NCI-H510A (cell line): ENCODE data around the gene WDR88.
"Not testable (repeated sequence)": the region's sequence is repeated elsewhere in the genome, so short reads cannot be mapped to it uniquely, and the experiment has no call there.

Experiments used
- DNase-seq: peaks from one replicate; lab custom pipeline; 2025; lab: John Stamatoyannopoulos, UW

Gene WDR88

GRCh38 chr19:33171222-33171795, 39.4 kb downstream of the WDR88 start:
- DNase-seq = no peak

- no peak for DNase-seq
Measured at GRCh38 chr19:33171916-33172359, 40.0 kb downstream of the WDR88 start.

DNA sequence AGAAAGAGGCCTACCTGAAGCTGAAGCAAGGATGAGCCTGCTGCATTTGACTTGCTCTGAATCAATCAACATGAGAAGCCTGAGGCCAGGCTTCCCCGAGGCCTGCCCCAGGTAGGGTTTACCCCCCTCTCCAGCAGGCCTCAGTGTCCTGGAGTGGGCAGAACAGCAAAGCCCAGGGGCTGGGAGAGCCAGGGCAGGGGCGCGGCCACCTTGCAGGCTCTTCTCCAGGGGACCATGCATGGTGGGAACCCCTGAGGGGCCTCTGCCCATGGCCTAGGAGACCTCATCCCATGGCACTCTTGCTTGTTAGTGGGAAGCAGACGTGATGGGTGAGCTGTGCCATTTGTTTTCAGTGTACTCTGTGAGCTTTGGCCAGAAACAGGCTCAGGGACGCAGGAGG, 42.3 kb downstream of the WDR88 start:
- DNase-seq = no peak

DNA sequence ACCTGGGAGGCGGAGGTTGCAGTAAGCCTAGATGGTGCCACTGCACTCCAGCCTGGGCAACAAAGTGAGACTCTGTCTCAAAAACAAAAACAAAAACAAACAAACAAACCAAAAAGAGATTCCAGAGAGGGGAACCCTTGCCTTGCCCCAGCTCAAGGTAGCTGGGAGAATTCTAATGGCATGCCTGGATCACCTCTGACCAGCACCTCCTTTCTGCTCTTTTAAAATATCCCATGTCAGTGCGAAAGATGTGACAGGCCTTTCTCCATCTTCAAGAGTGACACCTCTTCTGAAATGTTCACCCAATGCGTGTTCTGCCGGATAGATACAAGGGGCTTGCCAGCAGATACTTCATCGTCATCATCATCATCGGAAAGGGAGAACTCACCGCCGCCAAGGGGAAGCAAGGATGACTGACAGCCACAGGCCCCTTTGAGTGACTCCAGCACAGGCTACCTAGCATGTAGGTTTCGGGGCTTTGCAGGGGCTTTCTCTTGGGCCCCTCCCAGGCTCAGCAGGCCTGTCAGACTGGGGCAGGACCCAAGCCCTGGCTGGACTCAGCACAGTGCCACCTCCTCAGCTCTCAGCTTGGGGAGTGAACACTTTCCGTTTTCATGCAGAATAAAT, 43.4 kb downstream of the WDR88 start:
- no peak for DNase-seq

DNA sequence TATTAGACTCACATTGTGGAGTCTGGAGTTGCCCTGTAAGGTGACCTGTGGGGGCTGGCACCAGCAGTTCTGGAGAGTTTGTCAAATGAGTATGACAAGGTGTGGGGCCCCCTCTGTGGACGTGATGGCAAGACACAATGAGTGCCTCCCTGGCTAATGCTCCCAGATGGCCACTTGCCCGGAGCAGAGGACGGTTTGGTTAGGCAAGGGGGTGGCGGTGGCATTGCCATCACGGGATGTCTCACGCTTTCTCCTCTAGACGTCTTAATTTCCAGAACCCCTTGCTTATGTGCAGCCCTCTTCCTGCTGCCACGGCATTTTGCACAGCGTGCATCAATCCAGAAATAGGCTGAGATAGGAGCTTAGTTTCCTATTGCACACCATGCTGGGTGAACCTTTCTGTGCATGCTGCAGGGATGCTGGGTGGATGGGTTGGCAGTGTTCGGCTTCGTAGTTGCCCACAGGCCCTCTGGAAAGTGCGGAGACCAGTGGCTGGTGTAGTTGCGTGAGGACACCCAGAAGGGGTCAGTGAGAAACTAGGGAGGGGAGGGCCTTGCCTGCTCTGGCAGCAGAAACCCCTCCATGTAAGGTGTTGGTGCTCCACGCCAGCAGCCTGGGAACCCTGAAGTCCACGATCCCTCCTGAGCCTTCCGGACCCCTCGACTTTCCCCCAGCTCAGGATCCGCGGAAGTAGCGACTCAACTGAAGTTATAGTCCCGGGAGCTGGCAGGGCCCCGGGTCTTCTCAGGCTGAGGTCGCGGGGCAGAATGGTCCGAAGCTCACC, 44.2 kb downstream of the WDR88 start:
- peak; percentile 42 for DNase-seq

DNA sequence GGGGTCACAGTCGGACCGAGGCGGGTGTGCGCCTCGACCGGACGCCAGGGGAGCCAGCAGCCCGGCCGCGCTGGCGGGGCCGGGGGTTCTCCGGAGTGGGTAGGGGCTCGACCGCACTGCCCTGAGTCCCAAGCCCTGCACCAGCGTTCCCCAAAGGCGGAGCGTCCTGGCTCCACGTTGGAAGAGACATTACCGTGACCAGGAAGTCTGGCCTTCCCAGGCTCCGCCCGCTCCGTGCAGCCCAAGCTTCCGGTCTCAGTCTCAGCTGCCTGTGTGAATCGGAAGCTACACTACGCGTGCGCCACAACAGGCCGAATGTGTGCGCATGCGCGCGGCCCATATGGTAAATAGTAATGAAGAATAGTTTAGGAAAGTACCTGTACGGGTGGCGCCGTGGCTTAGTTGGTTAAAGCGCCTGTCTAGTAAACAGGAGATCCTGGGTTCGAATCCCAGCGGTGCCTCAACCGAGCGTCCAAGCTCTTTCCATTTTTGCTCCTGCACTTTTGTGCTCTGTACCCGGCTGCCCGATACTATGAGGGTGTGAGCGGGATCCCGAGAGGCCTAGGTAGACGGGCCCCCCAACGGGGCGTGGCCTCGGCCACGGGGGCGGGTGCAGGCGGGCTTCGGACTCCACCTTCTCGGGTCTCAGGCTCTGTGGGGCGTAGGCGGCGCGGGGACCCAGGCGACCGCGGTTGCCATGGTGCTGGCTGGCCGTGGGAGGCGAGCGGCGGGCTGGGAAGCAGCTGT, 44.9 kb downstream of the WDR88 start:
- DNase-seq = peak; percentile 94

DNA sequence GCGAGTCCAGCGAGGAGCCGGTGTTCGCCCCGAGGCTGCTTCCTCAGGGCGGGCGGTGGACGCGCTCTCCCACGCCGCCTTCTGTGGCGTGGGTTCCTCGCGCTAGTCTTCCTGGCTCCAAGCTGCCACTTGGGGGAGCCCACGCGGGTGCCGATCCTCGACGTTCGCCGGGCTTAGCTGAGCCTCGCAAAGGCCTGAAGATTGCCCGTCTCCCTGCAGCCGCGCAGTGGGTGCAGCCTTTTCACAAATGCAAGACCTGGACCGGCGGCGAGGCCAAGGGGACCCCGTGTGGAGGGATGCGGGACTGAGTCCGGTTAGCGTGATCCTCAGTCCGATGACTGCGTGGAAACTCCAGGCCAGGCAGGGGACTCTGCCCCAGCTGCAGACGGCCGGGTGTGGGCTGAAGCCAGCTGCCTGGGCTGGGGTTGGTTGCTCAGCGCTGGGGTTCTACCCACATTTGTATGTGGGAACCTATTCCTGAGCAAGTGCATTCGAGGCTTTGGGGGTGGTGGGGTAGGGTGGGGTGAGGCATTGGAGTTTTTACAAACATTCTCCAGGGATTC, 45.6 kb downstream of the WDR88 start:
- peak; percentile 31 for DNase-seq

DNA sequence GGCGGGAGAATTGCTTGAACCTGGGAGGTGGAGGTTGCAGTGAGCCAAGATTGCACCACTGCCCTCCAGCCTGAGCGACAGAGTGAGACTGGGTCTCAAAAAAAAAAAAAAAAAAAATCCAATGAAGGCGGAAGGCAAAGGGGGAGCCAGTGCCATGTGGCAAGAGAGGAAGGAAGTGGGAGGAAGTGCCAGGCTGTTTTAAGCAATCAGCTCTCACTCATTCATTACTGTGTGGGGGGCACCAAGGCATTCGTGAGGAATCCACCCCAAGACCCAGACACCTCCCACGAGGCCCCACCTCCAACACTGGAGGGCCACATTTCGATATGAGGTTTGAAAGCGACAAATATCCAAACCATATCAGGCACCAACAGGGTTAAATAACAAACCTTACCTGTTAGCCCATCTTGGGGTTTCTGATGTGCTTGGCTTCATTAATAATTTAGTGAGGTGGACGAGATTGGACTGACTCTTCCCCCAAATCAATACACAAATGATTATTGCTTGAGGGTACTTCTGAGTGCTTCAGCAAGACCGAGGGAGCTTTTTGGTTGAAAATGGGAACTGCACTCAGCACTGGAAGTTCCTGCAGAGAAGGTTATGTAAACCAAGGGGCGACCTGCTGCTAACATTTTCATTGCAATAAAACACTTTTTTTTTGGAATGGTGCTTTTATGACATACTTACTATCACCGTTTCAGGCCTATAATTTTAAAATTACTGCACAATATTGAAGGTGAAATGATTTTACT, 54.7 kb downstream of the WDR88 start:
- no peak for DNase-seq

DNA sequence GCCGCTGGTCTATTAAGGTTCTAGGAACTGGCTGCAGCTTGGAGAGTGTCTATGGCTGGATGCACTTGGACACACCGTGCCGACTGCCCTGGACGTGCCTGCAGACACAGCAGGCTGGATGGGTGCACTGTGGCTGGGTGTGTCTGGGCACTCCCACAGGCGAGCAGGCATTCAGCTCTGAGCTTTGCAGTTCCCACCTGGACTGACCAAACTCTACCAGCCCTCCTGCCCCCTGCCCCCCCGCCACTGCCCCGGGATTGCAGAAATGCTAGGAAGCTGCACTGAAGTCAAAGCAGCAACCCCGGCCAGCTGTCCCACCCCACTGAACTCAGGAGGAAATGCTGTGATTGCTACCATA, 55.2 kb downstream of the WDR88 start:
- no peak for DNase-seq

DNA sequence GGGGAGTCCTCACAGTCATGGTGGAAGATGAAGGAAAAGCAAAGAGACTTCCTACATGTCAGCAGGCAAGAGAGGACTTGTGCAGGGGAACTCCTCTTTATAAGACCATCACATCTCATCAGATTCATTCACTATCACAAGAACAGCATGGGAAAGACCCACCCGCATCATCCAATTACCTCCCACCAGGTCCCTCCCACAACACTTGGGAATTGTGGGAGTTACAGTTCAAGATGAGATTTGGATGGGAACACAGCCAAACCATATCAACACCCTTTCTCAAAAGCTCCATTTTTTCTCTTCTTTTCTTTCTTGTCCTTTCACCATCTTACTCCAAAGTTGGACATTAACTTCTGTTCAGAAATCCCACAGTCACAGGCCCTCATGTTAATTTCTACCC, 57.5 kb downstream of the WDR88 start:
- DNase-seq = no peak

DNA sequence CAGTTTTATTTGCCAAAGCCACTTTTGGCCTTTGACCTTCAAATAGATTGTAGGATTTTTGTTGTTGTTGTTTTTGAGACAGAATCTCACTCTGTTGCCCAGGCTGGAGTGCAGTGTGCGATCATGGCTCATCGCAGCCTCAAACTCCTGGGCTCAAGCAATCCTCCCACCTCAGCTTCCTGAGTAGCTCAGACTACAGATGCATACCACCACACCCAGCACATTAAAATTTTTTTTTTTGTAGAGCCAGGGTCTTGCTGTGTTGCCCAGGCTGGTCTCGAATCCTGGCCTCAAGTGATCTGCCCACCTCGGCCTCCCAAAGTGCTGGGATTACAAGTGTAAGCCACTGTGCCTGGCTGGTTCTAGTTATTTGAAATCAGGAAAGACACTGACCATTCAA, 59.2 kb downstream of the WDR88 start:
- DNase-seq = not testable (repeated sequence)

DNA sequence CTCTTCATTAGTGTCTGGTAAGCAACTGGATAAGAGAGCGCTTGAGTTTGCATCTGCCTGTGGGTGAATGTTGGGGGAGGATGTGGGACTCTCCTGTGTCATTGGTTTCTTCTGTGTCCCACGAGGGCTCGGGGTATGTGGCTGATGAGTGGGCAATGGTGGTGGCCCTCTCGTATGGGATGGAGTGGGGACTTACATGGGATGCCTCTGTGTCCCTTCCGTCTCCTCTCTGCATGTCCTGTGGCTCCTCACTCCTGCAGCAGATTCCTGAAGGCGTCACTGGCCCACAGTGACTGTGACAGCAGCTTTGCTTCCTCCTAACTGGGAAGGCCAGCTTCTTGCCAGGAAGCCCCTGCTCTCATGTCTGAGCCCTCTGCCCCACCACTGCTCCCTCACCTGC, 59.6 kb downstream of the WDR88 start:
- DNase-seq = no peak

GRCh38 chr19:33192010-33192409, 60.1 kb downstream of the WDR88 start:
- no peak for DNase-seq

DNA sequence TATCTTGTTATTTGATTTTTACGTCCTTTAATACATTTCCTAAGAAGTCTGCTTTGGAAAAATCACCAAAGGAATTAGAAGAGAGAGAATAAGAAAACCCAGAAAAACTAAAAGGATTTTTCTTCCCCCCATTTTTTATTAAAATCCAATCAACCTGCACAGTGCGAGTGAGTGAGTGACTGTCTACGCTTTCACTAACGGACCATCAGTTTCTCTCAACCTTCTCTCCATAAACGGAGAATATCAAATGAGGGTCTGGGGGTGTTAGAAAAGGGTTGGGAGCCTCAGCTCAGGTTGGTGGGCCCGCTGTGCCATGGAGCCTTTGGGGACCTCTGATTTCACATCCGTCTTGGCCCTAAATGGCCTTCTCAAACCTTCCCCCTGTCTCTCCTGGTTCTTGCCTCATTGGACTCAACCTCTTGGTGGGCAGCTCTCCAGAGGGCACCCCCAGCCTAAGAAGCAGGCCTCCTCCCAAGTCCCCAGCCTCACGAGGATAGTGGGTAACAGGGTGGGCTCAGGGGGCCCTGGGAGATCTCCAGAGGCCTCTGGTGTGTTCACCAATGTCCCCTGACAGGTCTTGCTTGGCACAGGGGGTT, 61.5 kb downstream of the WDR88 start:
- no peak for DNase-seq

GRCh38 chr19:33193865-33194362, 62.0 kb downstream of the WDR88 start, which contains the start of gene LRP3:
TSS of gene LRP3 (plus strand) at chr19:33194330. CDS start at chr19:33194786, 456 bp downstream.
- DNase-seq = peak; percentile 16

GRCh38 chr19:33194532-33194885, 62.6 kb downstream of the WDR88 start:
- peak; percentile 7 for DNase-seq

DNA sequence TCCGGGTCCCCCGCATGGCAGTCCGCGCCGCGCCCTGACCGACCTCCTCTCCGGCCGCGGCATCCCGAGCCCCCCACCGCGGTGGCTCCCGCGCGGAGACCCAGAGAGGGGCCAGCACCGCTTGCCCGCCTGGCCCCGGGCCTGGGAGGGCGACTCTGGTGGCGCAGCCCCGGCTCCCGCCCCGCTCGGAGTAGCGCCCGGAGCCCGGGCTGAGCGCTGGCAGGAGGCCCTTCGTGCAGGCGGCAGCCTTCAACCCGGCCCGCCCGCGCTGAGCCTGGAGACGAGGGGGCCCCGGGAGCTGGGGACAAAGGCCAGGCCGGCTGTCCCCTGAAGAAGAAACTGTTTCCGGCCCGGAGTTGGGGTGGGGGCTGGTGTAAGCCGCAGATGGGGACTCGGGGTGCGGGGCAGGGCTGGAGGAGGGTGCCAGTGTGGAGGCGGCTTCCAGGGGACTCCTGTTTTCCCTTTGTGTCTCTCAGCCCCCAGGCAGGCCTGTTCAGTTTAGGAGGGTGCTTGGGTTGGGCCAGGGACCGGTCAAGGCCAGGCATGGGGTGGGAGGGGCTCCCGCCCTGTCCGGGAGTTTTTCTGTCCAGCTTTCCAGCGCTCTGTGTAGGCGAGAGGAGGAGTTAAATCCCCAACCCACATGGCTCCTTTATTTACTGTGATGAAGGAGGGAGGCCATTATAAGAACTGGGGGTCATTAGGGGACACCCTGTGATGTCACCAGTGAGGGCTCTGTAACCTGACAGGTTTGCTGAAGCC, 63.2 kb downstream of the WDR88 start:
- no peak for DNase-seq

GRCh38 chr19:33195645-33196347, 63.9 kb downstream of the WDR88 start:
- no peak for DNase-seq

DNA sequence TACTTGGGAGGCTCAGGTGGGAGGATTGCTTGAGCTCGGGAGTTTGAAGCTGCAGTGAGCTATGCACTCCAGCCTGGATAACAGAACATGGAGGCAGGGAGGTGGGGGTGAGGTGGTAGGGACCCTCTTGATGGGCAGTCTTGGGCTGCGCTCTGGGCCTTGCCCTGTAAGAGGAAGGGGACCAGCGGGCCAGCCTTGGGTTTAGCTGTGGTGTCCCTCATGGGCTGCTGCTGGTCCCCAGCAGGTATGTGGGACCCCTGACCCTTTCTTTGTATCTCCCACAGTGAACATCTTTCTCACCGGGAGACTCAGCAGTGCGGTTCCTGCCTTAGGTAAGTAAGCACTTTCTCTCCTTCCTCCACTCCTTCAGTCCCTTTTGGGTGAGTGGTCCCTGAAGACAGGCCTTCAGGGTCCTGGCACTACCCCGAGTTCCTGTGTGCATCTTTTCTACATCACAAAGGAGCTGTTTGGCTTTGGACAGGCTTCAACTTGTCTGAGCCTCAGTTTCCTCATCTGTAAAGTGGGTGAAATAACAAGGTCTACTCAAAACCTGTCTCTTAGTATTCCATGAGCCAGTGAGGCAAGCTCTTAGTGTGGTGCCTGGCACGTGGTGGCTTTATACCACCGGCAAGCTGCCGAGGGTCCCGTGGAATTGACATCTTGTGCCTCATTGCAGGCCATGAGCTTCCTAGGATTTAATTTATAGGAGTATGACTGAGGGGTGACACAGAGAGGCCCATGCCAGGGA, 64.7 kb downstream of the WDR88 start:
- DNase-seq = no peak
